PC-3 (cell line): ENCODE data around the gene CAMSAP1.

ENCODE experiments used
- EZH2 ChIP-seq: fragments of 300-600 bp; sonication (generic); IDR thresholded peaks from one replicate; pipeline ENCODE4 v1.6.1; 2017; ENCODE audit warnings: antibody characterized with exemption, mild to moderate bottlenecking, low read length; ENCODE audit not compliant: unreplicated experiment
- TF ChIP-seq, protein P1 (sequence below): fragments of 300-600 bp; sonication (generic); conservative IDR thresholded peaks from 2 replicates; pipeline ENCODE4 v1.5.1; 2017; ENCODE audit warnings: antibody characterized with exemption, low read depth, mild to moderate bottlenecking, low read length

DNA sequence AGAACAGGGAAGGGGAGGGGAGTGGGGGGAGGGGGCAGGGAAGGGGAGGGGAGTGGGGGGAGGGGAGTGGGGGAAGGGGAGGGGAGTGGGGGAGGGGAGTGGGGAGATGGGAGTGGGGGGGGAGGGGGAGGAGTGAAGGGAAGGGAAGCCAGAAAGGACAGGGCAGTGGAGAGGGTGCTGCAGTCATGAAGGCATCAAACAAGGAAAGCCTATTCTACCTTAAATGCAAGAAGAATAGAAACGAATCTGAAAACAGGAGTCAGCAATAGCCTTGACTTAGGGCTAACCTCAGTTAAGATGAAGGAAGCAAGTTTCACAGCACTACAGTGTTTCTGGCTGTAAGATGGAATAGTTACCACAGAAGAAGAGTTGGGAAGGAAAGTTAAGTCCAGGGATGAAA is 59.5 kb downstream of the CAMSAP1 start:
- TF ChIP-seq, protein P1, sequence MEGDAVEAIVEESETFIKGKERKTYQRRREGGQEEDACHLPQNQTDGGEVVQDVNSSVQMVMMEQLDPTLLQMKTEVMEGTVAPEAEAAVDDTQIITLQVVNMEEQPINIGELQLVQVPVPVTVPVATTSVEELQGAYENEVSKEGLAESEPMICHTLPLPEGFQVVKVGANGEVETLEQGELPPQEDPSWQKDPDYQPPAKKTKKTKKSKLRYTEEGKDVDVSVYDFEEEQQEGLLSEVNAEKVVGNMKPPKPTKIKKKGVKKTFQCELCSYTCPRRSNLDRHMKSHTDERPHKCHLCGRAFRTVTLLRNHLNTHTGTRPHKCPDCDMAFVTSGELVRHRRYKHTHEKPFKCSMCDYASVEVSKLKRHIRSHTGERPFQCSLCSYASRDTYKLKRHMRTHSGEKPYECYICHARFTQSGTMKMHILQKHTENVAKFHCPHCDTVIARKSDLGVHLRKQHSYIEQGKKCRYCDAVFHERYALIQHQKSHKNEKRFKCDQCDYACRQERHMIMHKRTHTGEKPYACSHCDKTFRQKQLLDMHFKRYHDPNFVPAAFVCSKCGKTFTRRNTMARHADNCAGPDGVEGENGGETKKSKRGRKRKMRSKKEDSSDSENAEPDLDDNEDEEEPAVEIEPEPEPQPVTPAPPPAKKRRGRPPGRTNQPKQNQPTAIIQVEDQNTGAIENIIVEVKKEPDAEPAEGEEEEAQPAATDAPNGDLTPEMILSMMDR, result no peak
- no peak for TF ChIP-seq EZH2
